ENCODE data around the gene ETV6. TPM values are rescaled to one million over a fixed set of nuclear protein-coding genes. Genes with fewer than 3 reads are reported as not detected.
A peak's percentile ranks its signal among the peaks of the same experiment; 100 is the strongest.

The ETV6 gene
- total RNA-seq, 1 donor from 2014 or later = 16.1 TPM

DNA sequence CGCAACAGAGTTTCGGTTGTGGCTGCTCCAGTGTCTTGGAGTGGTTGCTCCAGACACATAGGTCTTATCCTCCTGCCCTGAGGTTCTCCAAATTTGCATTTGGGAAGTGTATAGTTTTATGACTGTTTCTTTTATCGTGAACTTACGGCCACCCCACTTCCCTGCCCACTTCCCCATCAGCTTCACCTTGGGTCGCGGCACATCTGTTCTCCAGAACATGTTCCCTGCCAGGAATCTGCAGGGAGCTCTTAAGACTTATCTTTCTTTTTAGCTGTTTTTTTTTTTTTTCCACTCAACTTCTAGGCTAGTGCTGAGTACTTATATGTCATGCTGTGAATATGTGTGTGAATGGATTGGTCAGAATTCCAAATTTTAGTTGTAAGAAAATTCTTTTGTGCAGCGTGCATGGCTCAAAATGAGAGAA is 75.4 kb downstream of the ETV6 start:
- intact Hi-C loops (cut with DNase I) = no loop called here
- peak; percentile 51 for ATAC-seq (ENCODE audit: poor library complexity)
- no peak for DNase-seq

DNA sequence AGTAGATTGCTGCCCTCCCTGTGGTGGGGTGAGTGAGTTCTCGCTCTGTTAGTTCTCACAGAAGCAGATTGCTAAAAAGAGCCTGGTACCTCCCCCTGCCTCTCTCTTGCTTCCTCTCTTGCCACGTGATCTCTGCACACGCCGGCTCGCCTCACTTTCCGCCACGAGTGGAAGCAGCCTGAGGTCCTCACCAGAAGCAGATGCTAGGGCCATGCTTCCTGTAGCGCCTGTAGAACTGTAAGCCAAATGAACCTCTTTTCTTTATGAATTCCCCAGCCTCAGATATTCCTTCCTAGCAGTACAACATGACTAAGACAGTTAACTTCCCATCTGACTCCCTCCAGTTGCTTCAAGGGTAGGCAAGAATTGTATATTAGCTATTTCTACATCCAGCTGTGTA is 76.2 kb downstream of the ETV6 start:
- no peak for DNase-seq
- ATAC-seq (ENCODE audit: poor library complexity) = no peak
- intact Hi-C loops (cut with DNase I) = no loop called here

DNA sequence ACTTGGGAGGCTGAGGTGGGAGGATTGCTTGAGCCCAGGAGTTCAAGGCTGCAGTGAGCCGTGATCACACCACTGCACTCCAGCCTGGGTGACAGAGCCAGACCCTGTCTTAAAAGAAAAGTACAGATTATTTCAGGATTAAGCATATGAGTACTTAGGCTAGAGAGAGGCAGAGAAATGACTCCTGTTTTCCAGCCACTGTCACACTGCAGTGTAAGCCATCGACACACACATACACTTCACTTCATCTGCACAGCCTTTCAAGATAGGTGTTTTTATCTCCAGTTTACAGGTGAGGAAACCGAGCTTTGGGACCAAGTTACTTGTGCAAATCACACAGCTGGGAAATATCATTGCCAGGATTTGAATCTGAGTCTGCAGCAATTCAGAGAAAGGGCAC is 77.2 kb downstream of the ETV6 start:
- DNase-seq = no peak
- intact Hi-C loops (cut with DNase I) = no loop called here
- ATAC-seq (ENCODE audit: poor library complexity) = no peak

DNA sequence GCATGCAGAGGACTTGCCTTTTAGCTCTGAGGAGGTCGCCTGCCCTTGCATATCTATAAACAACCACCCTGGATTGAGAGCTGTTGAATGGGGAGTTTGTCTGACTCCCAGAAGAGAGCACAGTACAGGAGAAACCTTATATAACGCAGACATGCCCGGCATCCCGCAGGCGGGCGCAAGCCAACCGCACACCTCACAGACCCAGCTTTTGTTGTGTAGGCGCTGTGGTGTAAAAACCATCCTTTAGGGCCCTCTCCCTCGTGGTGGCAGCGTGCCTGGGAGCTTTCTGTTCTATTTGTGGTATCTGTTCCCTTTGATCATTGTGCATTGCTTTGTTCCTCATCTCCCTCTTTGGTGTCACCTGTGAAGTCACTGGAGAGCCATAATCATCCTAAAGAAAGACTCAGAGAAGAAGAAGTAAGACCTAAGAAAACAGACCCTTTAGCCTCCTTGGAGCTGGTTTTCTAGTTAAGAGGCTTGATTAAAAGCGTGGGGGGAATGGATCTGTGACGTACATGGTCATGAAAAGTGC is 77.7 kb downstream of the ETV6 start:
- DNase-seq = no peak
- intact Hi-C loops (cut with DNase I) = no loop called here
- no peak for ATAC-seq (ENCODE audit: poor library complexity)

DNA sequence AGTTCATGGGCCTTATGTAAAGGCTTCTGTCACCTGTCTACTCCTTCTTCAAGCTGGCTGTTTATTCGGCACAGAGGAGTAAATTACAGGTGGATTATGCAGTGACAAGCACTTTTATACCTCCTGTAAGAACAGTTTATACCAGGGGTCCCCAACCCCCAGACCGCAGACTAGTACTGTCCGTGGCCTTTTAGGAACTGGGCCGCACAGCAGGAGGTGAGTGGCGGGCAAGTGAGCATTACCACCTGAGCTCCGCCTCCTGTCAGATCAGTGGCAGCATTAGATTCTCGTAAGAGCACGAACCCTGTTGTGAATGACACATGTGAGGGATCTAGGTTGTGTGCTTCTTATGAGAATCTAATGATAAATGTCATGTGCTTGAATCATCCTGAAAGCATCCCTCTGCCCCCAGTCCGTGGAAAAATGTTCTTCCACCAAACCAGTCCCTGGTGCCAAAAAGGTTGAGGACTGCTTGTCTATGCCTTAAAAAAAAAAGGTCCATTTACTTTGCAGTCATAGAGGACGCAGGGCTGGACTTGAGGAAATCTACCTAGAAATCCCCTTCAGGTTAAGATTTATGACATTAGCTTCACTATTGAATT is 78.8 kb downstream of the ETV6 start:
- no peak for DNase-seq
- intact Hi-C loops (cut with DNase I) = no loop called here
- ATAC-seq (ENCODE audit: poor library complexity) = no peak

DNA sequence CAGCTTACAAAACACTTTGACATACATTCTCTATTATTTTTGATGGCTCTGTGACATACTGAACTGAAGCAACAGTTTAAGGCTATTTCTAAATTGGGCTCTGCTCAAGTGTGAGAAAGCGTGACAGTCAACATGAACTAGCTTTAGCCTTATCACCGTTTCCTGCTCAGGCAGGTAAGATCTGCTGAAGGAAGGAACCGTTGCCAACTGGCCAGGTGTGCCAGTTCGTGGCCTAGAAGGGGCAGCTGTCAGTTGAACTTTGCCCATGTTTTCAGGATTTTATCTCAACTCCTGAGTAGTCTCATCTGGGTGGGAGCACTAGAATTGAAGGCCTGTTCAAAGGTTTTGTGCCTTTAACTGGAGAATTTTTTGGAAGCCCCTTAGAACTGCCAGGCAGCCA is 79.5 kb downstream of the ETV6 start:
- no peak for DNase-seq
- intact Hi-C loops (cut with DNase I) = no loop called here
- peak; percentile 21 for ATAC-seq (ENCODE audit: poor library complexity)

DNA sequence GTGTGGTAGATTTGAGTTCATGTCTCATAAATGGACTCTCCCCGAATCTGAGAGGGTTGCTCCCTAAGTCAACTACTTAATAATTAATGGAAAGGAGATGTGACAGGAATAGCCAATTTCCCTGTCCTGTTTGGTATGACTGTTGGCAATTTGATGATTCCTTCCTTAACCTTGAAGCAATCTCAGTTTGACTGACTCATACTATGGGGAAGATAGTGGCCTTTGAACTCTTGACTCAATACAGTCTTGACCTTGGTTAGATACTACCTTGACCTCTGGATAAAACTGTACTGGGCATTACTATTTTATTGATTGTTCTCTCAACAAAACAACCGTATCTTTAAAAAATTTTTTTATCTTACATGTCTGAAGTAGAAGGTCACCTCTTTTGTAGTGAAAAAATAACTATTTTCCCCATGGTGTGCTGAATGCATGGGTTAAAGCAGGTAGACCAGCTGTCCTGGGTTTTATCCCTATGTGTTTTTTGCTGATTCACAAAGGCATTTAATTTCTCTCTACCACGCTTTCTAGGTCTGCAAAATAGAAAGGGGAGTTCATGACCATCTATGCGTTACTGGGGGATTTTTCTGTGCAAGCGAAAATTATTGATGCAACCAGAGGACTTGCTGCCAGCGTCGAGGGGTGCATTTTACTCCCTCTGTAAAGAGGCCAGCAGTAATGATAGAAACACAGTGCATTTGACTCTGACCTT is 80.1 kb downstream of the ETV6 start:
- intact Hi-C loops (cut with DNase I) = no loop called here
- ATAC-seq (ENCODE audit: poor library complexity) = no peak

DNA sequence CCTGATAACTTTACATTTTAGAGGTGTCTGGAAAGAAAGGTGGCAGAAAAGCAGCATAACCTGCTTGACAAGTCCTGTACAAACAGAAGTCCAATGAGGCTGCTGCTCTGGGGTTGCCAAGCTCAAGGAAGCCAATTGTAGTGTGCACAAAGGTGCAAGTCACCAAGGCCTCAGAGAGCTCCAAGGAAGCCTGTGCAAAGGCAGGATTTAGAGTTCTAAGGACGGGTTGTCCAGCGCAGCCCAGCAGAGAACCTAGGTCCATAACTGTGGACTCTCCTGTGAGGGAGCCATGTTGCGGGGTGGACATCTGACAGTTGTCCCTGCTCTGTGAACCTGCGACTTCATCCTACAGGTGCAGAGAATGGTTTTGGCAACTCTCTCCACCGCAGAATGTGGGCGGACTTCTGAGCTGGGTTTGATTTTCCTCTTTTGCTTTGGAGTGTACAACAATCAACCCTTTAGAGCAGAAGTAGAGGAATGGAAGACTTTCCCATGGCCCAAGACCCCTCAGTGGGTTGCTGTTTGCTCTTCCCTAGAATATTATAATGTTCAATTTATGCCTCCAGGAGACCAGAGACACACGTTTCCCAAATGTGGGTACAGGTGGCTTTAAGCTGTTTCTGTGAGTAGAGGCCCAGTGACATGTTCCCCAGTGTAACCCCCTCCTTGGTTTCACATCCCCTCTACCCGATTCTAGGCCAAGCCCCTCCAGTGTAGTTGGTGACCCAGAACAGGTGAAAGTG is 81.0 kb downstream of the ETV6 start:
- ATAC-seq (ENCODE audit: poor library complexity) (no peak), DNase-seq (no peak)
- intact Hi-C loops (cut with DNase I) = no loop called here

More for the DNA sequence above, 80.1 kb downstream of the ETV6 start:
- DNase-seq = no peak

DNA sequence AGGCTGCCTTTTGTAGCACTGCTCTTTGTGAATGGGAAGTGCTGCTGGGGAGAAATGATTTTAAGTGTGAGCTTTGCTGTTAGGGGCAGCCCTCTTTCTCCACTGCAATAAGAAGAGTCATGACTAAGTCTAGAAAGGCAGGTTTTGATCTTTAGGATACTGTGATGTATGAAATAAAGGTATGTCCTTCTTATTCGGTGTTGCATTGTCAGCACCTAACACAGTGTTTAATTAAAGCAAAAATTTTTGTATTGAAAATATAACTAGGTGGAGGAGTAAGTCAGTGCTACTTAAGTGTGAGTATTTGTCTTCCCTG is 81.5 kb downstream of the ETV6 start:
- ATAC-seq (ENCODE audit: poor library complexity) (no peak), DNase-seq (no peak)
- intact Hi-C loops (cut with DNase I) = no loop called here

DNA sequence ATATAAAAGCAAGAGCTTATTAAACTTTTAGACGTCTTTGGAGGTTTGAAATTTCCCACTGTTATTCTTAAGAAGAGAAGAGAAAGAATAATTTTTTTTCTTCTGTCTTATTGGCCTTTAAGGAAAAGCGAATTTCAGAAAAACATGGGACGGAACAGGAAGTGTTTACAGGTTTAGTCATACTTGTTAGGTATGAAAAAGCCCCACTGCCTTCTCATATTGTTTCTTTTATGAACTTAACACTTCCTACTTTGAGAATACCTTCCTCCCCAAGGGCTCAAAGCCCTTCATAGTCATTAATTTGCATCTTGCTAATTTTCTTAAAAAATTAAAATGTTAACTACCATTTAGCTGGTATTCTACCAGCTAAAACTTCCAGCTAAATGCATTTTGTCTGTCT is 82.0 kb downstream of the ETV6 start:
- ATAC-seq (ENCODE audit: poor library complexity) (no peak), DNase-seq (no peak)
- intact Hi-C loops (cut with DNase I) = no loop called here

DNA sequence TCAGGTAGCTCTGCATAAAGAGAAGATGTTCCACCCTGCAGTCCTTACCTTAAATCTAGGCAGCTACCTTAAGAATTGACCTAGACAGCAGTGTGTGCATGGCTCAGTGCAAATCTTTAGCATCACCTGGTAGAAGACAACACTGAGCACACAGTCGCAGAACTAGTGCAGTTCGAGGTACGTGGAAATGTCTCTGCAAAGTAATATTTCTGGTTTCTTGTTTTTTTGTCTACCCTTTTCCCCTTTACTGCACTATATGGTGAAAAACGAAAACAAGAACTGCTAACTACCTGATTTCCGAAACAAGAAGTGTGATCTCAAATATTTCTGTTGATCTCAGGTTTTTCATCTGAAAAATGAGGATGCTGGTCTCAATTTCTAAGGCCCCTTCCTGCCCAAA is 82.5 kb downstream of the ETV6 start:
- DNase-seq (no peak), ATAC-seq (ENCODE audit: poor library complexity) (no peak)
- intact Hi-C loops (cut with DNase I) = no loop called here

DNA sequence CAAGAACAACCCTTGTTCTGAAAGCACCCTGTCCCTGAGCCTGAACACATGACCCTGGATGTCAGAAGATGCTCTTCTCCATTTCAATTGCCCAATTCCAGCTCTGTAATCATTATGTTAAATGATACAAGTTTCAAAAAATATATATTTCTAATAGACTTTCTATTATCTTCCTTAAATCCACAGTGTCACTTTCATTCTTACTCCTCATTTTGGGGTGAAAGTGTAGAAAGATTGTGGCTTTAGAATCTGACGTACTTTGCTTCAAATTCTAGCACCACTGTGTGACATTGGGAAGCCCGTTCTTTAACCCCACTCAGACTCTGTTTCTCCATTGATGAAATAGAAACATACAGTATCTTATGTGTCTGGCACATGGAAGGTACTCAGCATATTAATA is 83.2 kb downstream of the ETV6 start:
- no peak for DNase-seq
- intact Hi-C loops (cut with DNase I) = no loop called here
- no peak for ATAC-seq (ENCODE audit: poor library complexity)

DNA sequence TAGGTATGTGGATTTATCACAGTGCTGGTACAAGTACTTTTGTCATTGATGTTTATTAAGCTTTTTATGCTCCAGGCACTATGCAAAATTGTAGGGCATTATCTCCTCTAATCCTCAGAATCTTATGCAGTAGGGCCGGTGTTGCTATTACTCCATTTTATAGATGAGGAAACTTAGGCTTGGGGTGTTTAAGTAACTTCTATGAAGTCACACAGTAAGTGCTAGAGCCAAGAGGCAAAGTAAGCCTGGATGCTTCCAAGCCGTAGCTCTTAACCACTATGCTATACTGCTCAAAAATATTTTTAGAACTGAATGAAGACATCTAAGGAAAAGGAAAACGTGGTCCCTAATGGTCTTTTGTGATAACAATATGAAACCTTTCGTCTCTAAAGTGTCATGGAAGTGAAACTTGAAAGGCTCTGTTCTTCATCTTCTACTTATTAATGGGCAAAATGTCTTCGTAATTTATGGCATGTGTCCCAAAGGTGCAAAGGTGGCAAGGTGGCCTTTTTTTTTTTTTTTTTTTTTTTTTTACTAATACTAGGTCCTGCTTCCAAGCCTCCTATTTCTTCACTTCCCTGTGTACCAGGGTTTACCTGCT is 85.2 kb downstream of the ETV6 start:
- no peak for ATAC-seq (ENCODE audit: poor library complexity)
- intact Hi-C loops (cut with DNase I) = no loop called here

DNA sequence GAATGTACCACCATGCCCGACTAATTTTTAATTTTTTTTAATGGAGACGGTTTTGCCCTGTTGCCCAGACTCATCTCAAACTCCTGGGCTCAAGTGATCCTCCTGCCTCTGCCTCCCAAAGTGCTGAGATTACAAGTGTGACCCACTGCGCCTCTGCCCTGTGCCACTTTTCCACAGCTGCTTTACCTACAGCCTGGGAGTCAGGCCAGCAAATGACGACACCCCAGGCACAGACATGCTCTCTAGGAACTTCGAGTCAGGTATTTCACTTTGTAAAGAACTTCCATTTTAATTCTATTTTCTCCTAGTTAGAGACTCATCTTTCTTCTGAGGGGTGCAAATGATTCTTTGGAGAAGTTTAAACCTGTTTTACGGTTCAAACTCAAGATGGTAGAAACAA is 89.0 kb downstream of the ETV6 start:
- no peak for DNase-seq
- intact Hi-C loops (cut with DNase I) = no loop called here
- no peak for ATAC-seq (ENCODE audit: poor library complexity)

More for the DNA sequence above, 85.2 kb downstream of the ETV6 start:
- no peak for DNase-seq

DNA sequence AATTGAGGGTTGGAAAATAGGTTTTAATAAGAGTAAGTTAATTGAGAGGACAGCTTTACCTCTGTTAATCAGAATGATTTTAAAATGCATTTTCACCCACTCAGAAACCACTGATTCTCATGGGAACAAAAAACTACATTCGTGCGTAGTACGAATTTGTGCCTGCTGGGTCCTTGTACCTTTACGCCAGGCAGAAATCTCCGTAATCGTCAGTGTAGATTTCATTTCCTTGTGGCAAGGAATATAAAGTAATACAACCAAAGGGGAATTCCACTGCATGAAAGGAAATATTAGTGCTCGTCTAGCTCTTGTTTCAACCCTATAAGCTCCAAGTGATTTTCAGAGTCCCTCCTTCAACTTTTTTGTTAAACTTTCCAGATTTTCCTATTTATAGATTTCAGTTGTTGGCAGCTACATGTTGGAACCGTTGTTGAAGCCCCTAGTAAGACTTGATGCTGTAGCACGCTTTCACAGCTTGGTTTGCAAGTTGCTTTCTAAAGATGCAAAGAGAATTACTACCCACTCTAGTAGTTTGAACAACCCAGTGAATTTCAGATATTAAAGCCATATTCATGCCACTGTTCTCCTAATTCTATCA is 90.6 kb downstream of the ETV6 start:
- DNase-seq (no peak), ATAC-seq (ENCODE audit: poor library complexity) (no peak)
- intact Hi-C loops (cut with DNase I) = no loop called here

DNA sequence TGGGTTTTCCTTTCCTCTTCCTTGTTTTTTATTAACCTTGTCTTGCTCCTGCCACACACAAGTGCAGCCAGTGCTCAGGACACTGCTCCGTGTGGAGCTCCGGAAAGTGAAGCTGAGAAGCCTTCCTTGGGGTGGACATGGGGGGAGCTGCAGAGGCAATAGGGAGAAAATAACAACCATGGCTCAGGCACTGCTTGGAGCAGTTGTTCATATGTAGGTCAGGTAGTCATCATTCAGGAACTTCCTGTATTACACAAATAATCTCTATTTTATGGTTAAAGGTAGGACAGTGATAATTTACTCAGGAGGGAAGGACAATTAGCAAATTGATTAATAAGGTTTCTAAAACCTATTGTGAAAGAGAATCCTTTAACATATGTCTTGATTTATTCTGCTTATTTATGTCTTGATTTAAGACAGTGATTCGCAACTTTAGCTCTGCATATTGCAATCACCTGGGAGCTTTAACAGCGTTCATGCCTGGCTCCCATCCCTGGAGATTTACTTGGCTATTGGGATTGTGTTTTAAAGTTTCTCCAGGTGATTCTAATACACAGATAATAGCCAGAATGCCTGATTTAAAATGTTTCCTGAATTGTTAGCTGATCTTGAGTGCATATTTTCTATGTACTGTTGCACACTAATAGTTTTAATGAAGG is 92.1 kb downstream of the ETV6 start:
- DNase-seq (no peak), ATAC-seq (ENCODE audit: poor library complexity) (no peak)
- intact Hi-C loops (cut with DNase I) = no loop called here

DNA sequence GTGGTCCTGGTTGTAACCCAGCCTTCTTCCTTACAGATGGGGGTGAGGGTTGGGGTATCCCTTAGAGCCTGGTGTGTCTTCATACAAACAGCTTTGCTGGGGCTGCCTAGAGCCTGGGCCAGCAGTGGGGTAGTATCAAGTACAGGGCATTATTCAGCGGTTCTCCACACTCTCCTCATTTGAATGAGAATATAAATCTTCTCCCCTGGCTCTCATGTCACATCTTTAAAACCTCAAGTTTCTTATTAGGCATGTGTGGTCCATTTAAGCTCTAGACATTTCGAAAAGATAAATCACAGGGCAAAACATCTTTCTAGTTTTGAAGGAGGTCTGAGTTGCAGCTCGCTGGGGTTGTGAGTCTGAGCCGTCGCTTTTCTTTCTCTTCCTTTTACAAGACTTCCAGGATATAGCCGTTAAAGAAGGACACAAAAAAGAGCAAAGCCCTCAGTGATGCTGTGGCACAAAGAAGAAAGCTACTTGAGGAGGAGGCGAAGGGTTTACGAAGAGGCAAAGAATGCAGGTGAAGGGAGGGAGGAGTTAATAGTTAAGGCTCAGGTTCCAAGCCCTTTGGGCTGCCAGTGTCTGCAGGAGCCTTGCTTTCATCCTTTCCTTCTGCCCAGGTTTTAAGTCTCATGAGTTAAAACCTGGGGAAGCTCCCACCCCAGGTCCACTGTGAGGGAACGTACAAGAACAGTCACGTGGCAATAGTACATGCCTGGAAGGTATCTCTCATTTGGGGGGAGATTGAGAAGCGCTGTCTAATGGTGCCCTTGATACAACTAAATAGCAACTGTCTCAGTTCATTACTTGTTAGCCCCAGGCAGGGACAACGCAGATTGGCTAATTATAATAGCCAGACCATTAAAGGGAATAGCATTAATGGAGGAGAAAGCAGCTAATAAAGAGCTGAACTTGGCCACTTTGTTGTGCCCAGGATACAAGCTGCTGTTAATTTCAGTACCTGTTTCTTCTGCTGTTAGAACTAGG is 94.2 kb downstream of the ETV6 start:
- no peak for DNase-seq
- intact Hi-C loops (cut with DNase I) = no loop called here

DNA sequence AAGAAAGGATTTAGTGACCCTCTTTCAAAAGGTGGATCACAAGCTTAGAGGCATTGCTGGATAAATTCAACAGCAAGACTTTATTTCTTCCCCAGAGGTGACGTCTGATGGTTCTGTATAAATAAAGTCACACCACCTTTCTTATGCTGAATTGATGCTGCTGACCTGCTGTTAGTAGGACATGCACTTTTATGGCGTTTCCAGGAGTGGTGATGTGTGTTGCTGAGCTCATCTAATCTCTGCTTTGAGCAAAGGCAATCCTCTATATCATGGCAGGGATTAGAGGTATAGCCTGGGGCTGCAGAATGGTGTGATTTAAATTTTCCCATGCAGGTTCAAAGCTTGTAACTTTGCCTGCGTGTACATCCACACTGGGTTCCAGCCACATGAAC is 94.9 kb downstream of the ETV6 start:
- DNase-seq = no peak
- intact Hi-C loops (cut with DNase I) = no loop called here
- no peak for ATAC-seq (ENCODE audit: poor library complexity)

More for the DNA sequence above, 94.2 kb downstream of the ETV6 start:
- no peak for ATAC-seq (ENCODE audit: poor library complexity)
